Stimulated activated naive CD8-positive, alpha-beta T cell treated with anti-CD3 and anti-CD28 coated beads, Interleukin-15, amount 100 ng/mL, for 72 hours (primary cell): ENCODE data around the gene CYP2A6.
"Not testable (repeated sequence)": the region's sequence is repeated elsewhere in the genome, so short reads cannot be mapped to it uniquely, and the experiment has no call there.

ENCODE experiments used
- ATAC-seq: fragments of 150-1000 bp; cut with Tn5 transposase; 2 replicates; pipeline ENCODE4 v1.10.0; 2021; ENCODE audit warnings: mild to moderate bottlenecking, moderate library complexity
- DNase-seq, 2 donors: peaks; one replicate each; pipeline ENCODE4 v3.0.0; 2021 to 2022
- H3K27ac Mint-ChIP-seq, 2 donors: one replicate each; pipeline ENCODE4 v1.8.0; 2022; ENCODE audit warnings: mild to moderate bottlenecking in 2 of 2, mixed read lengths in 2 of 2, moderate library complexity in 2 of 2
- H3K27me3 Mint-ChIP-seq: one replicate; pipeline ENCODE4 v1.8.0; 2022; ENCODE audit warnings: mixed read lengths
- H3K4me1 Mint-ChIP-seq: one replicate; pipeline ENCODE4 v1.8.0; 2022; ENCODE audit warnings: mild to moderate bottlenecking, mixed read lengths
- H3K4me3 Mint-ChIP-seq, 2 donors: one replicate each; pipeline ENCODE4 v1.8.0; 2022; ENCODE audit warnings: mild to moderate bottlenecking in 2 of 2, mixed read lengths in 2 of 2, moderate library complexity in 1 of 2
- H3K9me3 Mint-ChIP-seq, 2 donors: one replicate each; pipeline ENCODE4 v1.8.0; 2022; ENCODE audit warnings: mixed read lengths in 2 of 2

CYP2A6 gene

GRCh38 chr19:40830741-40831140, 19.5 kb downstream of the CYP2A6 start:
- H3K27me3 Mint-ChIP-seq, H3K4me3 Mint-ChIP-seq, ATAC-seq, H3K9me3 Mint-ChIP-seq, DNase-seq, H3K27ac Mint-ChIP-seq: not testable (repeated sequence)
- H3K4me1 Mint-ChIP-seq = peaks cover 34% of the 10 kb centered on the region

- H3K27me3 Mint-ChIP-seq = no peaks in the 10 kb centered on the region
- H3K4me3 Mint-ChIP-seq = no peak overlapping the region
- no peaks in the 10 kb centered on the region for H3K9me3 Mint-ChIP-seq
- no peak for DNase-seq
- H3K27ac Mint-ChIP-seq = no peak overlapping the region
- no peak for ATAC-seq
- peaks cover 45% of the 10 kb centered on the region for H3K4me1 Mint-ChIP-seq
Observed at GRCh38 chr19:40829205-40829604, 21.0 kb downstream of the CYP2A6 start.

- ATAC-seq = no peak
- Mint-ChIP-seq H3K4me3 (no peak overlapping the region), H3K27ac (no peak overlapping the region)
Observed at GRCh38 chr19:40827386-40828247, 22.6 kb downstream of the CYP2A6 start.

GRCh38 chr19:40826699-40827385, 23.4 kb downstream of the CYP2A6 start:
- Mint-ChIP-seq H3K4me1 (peaks cover 43% of the 10 kb centered on the region), H3K27ac (peak overlapping the region; percentile 47 to 69), H3K4me3 (peak overlapping the region in 1 of 2 donors; percentile 8)
- not testable (repeated sequence) for H3K9me3 Mint-ChIP-seq, H3K27me3 Mint-ChIP-seq
- ATAC-seq (peak; percentile 78), DNase-seq (peak in 1 of 2 donors; percentile 39)

More at GRCh38 chr19:40827386-40828247, 22.6 kb downstream of the CYP2A6 start:
- Mint-ChIP-seq H3K9me3 (no peaks in the 10 kb centered on the region), H3K27me3 (no peaks in the 10 kb centered on the region), H3K4me1 (peaks cover 45% of the 10 kb centered on the region)
- DNase-seq = no peak

GRCh38 chr19:40826312-40826698, 23.9 kb downstream of the CYP2A6 start:
- peak overlapping the region in 1 of 2 donors; percentile 22 for H3K4me3 Mint-ChIP-seq
- not testable (repeated sequence) for H3K27me3 Mint-ChIP-seq, DNase-seq, H3K9me3 Mint-ChIP-seq, ATAC-seq, H3K27ac Mint-ChIP-seq
- peaks cover 43% of the 10 kb centered on the region for H3K4me1 Mint-ChIP-seq

GRCh38 chr19:40825460-40826095, 24.7 kb downstream of the CYP2A6 start:
- peak overlapping the region in 1 of 2 donors; percentile 51 for H3K27ac Mint-ChIP-seq
- DNase-seq, ATAC-seq, H3K9me3 Mint-ChIP-seq, H3K27me3 Mint-ChIP-seq: not testable (repeated sequence)
- peak overlapping the region in 1 of 2 donors; percentile 22 for H3K4me3 Mint-ChIP-seq
- H3K4me1 Mint-ChIP-seq = peaks cover 43% of the 10 kb centered on the region

- not testable (repeated sequence) for H3K4me3 Mint-ChIP-seq, H3K9me3 Mint-ChIP-seq, DNase-seq, ATAC-seq, H3K27me3 Mint-ChIP-seq
- H3K27ac Mint-ChIP-seq = peak overlapping the region in 1 of 2 donors; percentile 46
- H3K4me1 Mint-ChIP-seq = peaks cover 43% of the 10 kb centered on the region
Observed at GRCh38 chr19:40824916-40825315, 25.3 kb downstream of the CYP2A6 start.

- peaks cover 61% of the 10 kb centered on the region for H3K4me1 Mint-ChIP-seq
- DNase-seq, H3K4me3 Mint-ChIP-seq, ATAC-seq, H3K27me3 Mint-ChIP-seq, H3K9me3 Mint-ChIP-seq: not testable (repeated sequence)
- H3K27ac Mint-ChIP-seq = peak overlapping the region in 1 of 2 donors; percentile 95
Observed at GRCh38 chr19:40822704-40823553, 27.3 kb downstream of the CYP2A6 start.

GRCh38 chr19:40822161-40822560, 28.1 kb downstream of the CYP2A6 start:
- ATAC-seq = no peak
- H3K27ac Mint-ChIP-seq = no peak overlapping the region
- no peak overlapping the region for H3K4me3 Mint-ChIP-seq
- peaks cover 63% of the 10 kb centered on the region for H3K4me1 Mint-ChIP-seq
- DNase-seq = no peak
- H3K9me3 Mint-ChIP-seq = no peaks in the 10 kb centered on the region
- no peaks in the 10 kb centered on the region for H3K27me3 Mint-ChIP-seq

- peaks cover 38% of the 10 kb centered on the region for H3K4me1 Mint-ChIP-seq
- H3K27ac Mint-ChIP-seq, DNase-seq, H3K27me3 Mint-ChIP-seq, H3K4me3 Mint-ChIP-seq, H3K9me3 Mint-ChIP-seq, ATAC-seq: not testable (repeated sequence)
Observed at GRCh38 chr19:40819479-40820234, 30.6 kb downstream of the CYP2A6 start.

GRCh38 chr19:40818480-40819399, 31.5 kb downstream of the CYP2A6 start:
- not testable (repeated sequence) for H3K27ac Mint-ChIP-seq, H3K9me3 Mint-ChIP-seq, H3K27me3 Mint-ChIP-seq
- peak; percentile 96 for ATAC-seq
- Mint-ChIP-seq H3K4me3 (peak overlapping the region; percentile 77 to 87), H3K4me1 (peaks cover 33% of the 10 kb centered on the region)
- peak; percentile 74 to 80 for DNase-seq

- Mint-ChIP-seq H3K4me1 (peaks cover 53% of the 10 kb centered on the region), H3K27me3 (peaks cover 10% of the 10 kb centered on the region), H3K27ac (no peak overlapping the region), H3K4me3 (no peak overlapping the region), H3K9me3 (no peaks in the 10 kb centered on the region)
- DNase-seq (no peak), ATAC-seq (no peak)
Observed at GRCh38 chr19:40815223-40815622, 35.0 kb downstream of the CYP2A6 start.

- no peak for ATAC-seq
- peak overlapping the region in 1 of 2 donors; percentile 23 for H3K27ac Mint-ChIP-seq
- peaks cover 48% of the 10 kb centered on the region for H3K4me1 Mint-ChIP-seq
- H3K4me3 Mint-ChIP-seq = no peak overlapping the region
- H3K9me3 Mint-ChIP-seq = no peaks in the 10 kb centered on the region
- peaks cover 10% of the 10 kb centered on the region for H3K27me3 Mint-ChIP-seq
- DNase-seq = no peak
Observed at GRCh38 chr19:40813182-40813581, 37.1 kb downstream of the CYP2A6 start.
